NK-92 treated with Interleukin-12 subunit alpha and Interleukin-12 subunit beta, amount 100 ng/mL, for 24 hours (cell line): ENCODE data around the gene USP34.
A peak's percentile ranks its signal among the peaks of the same experiment; 100 is the strongest.
"Not testable (repeated sequence)": the region's sequence is repeated elsewhere in the genome, so short reads cannot be mapped to it uniquely, and the experiment has no call there.

ENCODE experiments used
- DNase-seq: peaks from one replicate; lab custom pipeline; 2025; lab: John Stamatoyannopoulos, UW

USP34 gene

GRCh38 chr2:61157371-61158003 lies 313.4 kb downstream of the USP34 start:
- DNase-seq: no peak

DNA sequence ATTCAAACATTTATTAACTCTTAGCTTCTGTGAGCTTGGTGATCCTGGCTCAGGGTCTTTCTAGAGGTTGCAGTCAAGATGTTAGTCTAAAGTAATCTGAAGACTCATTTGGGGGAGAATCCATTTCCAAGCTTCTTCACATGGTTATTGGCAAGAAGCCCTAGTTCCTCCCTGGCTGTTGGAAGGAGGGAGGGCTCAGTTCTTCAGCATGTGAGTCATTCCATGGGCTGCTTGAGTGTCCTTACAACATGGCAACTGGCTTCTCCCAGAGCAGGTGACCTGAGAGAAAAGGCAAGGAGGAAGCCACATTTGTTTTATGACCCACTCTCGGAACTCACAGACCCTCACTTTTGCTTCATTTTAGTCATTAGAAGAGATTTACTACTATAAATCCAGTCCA lies 319.5 kb downstream of the USP34 start:
- DNase-seq: no peak

DNA sequence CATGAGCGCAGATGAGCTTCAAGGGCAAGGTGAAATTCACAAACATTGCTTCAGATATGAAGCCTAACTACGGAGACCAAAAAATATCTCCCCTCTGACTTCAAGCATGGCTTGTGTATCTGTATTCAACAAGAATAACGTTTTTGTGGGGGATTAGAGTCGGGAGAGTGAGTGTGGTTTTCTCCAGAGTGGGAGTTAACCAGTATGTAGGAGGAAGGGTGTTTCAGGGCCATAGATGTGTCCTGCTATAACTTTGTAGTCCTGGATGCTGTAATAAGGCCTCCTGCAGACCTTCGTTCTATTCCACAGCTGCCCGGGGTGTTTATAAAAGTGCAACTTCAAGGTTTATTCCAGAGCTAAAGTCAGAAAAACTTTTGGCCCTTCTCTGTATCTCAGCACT lies 321.8 kb downstream of the USP34 start:
- no peak for DNase-seq

GRCh38 chr2:61148091-61148490 lies 322.8 kb downstream of the USP34 start:
- not testable (repeated sequence) for DNase-seq

DNA sequence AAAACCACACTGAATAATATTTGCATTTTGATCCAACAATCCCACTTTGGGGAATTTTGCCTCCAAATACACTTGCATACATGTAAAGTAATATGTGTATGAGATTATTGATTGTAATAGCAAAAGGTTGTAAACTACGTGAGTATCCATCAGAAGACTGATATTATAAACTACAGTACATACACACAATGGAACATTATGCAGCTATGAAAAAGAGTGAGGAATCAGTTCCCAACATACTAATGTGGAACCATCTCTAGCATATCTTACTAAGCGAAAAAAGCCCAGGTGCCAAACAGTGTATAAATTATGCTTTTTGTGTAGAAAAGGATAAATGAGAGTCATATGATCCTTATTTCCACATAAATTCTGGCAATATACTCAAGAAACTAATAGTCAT lies 324.9 kb downstream of the USP34 start:
- no peak for DNase-seq

DNA sequence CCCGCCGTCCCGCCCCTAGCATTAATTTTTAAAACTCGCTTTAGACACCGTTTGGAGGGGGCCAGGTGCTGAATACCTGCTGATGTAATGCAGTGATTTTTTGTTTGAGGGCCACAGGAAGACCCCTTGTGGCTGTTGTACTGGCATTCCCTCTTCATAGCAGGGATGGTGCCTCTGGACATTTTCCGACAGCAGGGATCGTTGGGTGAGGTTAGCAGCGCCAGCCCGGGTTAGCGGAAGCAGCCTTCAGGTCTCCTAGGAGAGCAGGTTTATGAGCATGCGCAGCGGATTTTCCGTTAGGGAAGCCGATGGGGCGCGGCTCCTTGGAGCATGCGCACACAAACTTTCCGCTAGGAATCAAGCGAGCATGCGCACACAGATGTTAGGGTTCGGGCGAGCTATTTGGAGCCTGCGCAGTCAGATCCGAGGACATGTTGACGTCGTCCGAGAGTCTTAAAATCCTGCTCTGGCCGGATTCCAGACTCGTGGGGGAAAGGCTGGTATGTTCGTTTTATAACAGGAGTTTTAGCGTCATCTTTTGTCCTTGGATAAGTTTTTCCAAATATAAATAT lies 326.1 kb downstream of the USP34 start:
- DNase-seq: peak; percentile 89

- DNase-seq: no peak
Measured at GRCh38 chr2:61141151-61141550, 329.7 kb downstream of the USP34 start.

- DNase-seq: no peak
Measured at GRCh38 chr2:61138859-61139258, 332.0 kb downstream of the USP34 start.
